ENCODE measurements around the gene ANKRD45.
"Not testable (repeated sequence)": the region's sequence is repeated elsewhere in the genome, so short reads cannot be mapped to it uniquely, and the experiment has no call there.

Gene ANKRD45

DNA sequence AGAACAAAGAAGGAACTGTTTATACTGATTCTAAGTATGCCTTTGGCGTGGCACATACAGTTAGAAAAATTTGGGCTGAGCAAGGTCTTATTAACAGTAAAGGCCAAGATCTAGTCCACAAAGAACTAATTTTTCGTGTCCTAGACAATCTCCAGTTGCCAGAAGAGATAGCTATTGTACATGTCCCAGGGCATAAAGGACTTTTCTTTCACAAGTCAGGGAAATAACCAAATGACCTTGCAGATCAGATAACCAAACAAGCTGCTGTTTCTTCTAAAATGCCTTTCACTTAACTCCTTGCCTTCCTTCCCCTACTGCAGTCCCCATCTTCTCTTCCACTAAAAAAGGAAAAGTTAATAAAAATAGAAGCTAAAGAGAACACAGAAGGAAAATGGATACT, 30.5 kb downstream of the ANKRD45 start:
- DNase-seq = no peak

- no peak for DNase-seq
These were observed 31.3 kb downstream of the ANKRD45 start for GRCh38 chr1:173638043-173639021.

DNA sequence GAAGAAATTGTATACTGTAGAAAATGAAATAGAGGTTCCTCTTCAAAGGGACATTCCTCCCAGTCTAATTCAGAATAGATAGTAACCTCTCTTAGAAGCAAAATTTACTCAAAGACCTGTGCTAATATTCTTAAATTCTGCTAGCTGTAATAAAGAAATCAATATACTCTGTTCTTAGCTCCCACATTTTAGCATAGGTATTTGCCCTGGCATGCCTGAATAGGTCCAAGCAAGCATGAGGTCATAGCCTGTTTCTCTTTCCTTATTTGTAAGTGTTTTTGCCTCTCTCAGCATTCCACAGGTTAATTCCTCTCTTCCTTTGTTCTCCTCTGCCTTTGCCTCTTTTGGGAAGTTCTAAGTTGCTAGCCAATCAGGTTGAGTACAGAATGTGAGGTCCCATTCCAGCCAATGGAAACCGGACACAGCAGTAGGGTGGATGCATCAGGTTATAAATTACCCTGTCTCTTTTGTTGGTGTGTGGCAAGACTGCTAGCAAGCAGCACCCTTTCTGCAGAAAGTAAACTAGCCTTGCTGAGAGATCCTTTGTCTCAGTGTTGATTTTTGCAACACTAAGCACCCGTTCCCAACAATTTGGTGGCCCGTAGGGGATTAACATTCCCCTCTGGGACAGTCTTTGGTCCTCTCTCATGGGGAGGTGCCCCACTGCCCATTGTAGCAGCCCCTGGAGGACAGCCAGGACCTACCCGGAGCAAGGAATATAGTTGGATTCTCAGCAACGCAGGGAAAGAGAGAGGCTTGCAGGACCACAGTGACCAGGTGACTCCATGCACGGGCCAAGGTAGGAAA, 32.2 kb downstream of the ANKRD45 start:
- not testable (repeated sequence) for DNase-seq

GRCh38 chr1:173635116-173635515, 34.5 kb downstream of the ANKRD45 start, which contains the start of gene TEX50:
Gene TEX50, plus strand, starts transcription at chr1:173635338. Its CDS starts 184 bp downstream, at chr1:173635522.
- no peak for DNase-seq

DNA sequence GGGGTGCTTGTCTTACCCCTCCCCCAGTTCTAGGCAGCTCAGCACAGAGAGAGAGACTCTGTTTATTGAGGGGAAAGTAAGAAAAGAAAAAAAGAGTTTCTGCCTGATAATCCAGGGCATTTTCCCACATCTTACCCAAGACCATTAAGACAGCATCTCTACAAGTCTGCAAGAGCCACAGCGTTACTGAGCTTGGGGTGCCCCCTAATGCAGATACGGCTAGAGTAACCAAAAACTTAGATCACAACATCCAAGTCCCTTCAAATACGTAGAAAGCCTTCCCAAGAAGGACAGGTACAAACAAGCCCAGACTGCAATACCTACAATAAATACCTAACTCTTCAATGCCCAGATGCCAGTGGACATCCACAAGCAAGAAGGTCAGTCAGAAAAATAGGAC, 40.8 kb downstream of the ANKRD45 start:
- no peak for DNase-seq

DNA sequence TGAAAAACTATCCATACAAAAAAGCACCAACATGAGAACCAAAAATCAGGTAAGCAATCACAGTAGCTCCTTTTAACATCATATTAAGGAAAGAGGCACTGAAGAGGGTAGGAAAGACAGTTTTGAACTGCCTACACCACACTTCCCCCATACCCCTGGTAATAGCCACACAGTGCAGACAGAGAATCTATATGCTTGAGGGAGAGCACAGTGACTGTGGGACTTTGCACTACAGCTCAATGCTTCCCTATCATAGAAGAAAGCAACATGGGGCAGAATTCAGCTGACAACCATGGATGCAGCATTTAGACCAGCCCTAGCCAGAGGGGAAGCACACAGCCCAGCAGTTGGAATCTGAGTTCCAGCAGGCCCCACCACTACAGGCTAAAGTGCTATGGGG, 42.4 kb downstream of the ANKRD45 start:
- no peak for DNase-seq

GRCh38 chr1:173616859-173617258, 52.8 kb downstream of the ANKRD45 start:
- DNase-seq = no peak

DNA sequence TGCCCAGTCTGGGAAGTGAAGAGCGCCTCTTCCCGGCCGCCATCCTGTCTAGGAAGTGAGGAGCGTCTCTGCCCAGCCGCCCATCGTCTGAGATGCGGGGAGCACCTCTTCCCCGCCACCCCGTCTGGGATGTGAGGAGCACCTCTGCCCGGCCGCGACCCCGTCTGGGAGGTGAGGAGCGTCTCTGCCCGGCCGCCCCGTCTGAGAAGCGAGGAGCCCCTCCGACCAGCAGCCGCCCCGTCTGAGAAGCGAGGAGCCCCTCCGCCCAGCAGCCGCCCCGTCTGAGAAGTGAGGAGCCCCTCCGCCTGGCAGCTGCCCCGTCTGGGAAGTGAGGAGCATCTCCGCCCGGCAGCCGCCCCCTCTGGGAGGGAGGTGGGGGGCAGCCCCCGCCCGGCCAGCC, 56.6 kb downstream of the ANKRD45 start:
- DNase-seq = not testable (repeated sequence)

GRCh38 chr1:173608503-173609216, 61.0 kb downstream of the ANKRD45 start:
- no peak for DNase-seq

DNA sequence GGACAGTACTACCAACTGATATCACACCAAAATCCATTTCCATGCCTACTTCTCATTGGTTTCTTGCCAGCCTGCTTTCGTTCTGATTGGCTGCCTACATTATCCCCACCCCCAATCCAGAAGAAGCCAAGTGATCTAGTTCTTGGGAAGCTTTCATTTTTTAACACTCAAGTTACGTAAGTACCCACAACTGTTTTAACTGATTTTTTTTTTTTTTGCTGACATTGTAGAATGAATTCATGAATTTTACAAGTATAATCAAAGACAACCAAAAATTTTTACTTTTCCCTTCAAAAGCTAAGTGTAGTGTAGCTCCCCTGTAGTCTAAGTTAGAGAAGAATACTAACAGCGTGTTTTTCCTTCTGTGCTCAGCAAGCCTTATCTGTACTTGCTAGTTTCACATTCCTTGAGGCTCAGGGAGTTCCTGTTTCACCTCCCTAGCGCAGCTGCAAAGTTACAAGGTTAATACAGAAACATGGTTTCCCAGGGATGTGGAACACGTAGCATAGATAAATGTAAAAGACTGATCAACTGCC, 66.5 kb downstream of the ANKRD45 start, which contains the start of gene SLC9C2:
TSS of gene SLC9C2 (minus strand) at position 17 of the 536 bp plus-strand sequence. CDS start 1,296 bp downstream, outside the sequence.
- DNase-seq = no peak

DNA sequence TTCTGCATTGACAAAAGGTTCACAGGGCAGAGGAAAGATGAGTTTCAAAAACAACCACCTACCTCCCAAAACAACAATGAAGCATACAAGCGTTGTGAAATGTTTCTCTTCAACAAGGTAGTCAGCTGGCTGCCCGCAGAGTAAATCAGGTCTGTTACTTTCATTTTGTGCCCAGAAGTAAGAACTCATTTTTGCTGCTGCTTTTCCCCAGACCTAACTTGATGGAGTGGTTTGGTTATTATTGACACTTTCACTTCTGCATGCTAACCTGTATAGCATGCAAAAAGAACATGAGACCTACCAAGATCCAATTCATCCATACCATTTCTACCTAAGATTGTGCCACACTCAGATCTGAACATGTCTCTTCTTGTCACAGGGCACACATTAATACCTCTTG, 68.1 kb downstream of the ANKRD45 start:
- no peak for DNase-seq

GRCh38 chr1:173596097-173596825, 73.4 kb downstream of the ANKRD45 start:
- DNase-seq = no peak

- DNase-seq = not testable (repeated sequence)
These were observed 78.5 kb downstream of the ANKRD45 start for GRCh38 chr1:173591138-173591537.

DNA sequence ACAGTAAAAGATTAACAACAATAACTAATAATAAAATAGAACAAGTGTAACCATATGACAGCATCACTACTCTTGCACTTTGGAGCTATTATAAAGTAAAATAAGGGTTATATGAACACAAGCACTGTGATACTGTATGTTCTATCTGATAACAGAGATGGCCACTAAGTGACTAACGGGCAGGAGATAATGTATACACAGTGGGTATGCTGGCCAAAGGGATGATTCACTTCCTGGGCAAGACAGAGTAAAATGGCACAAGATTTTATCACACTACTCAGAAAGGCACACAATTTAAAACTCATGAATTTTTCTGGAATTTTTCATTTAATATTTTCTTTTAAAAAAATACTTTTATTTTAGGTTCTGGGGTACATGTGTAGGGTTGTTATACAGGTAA, 79.1 kb downstream of the ANKRD45 start:
- no peak for DNase-seq

DNA sequence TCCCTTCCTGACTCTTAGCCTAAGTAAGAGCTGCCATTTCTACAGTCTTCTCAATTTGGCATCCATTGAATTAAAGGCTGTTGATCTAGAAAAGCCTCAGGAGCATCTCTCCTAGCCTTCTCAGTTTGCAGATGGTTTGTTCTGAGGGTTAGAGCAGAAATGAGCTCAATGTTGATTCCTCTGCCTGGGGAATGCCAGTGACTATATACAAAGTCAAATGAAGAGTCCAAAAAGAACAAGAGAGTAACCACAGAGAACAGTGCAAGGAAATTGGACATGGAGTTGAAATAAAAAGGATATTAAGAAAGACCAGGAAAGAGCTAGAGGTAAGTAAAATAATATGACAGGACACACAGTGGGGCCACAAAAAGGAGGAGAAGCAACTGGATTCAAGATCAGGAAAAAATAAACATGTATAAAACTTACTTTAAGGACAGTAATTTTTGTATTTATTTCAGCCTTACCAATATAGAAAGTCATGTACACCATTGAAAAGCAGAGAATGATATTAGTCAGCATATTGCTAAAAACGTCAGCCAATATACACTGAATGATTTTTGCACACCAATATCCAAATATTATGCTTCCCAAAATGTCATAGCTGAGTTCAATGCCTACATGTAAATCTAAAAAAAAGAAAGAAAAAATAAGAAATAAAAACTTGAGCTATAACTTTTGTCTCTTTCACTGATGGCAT, 88.1 kb downstream of the ANKRD45 start:
- no peak for DNase-seq

GRCh38 chr1:173580658-173581057, 89.0 kb downstream of the ANKRD45 start:
- no peak for DNase-seq

- DNase-seq = no peak
These were observed 89.6 kb downstream of the ANKRD45 start for GRCh38 chr1:173580071-173580470.

DNA sequence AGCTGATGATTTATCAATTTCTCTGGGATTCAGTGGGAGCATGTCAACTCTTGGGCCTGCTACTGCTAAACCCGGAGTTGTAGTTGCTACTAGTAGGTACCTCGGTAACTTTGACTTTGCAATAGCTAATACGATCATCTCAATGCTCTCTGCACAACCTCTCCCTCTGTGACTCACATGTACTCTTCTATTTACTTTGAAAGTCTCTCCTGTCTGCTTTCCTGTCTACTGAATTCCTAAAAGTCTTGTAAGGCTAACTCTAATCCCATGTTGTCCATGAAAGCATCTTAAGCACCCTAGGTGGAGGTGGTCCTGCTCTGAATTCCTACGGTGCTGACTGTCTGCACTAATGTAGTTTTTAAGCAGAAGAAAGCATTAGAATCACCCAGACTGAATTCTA, 96.1 kb downstream of the ANKRD45 start:
- DNase-seq = no peak

- DNase-seq = no peak
These were observed 97.3 kb downstream of the ANKRD45 start for GRCh38 chr1:173572201-173572873.

DNA sequence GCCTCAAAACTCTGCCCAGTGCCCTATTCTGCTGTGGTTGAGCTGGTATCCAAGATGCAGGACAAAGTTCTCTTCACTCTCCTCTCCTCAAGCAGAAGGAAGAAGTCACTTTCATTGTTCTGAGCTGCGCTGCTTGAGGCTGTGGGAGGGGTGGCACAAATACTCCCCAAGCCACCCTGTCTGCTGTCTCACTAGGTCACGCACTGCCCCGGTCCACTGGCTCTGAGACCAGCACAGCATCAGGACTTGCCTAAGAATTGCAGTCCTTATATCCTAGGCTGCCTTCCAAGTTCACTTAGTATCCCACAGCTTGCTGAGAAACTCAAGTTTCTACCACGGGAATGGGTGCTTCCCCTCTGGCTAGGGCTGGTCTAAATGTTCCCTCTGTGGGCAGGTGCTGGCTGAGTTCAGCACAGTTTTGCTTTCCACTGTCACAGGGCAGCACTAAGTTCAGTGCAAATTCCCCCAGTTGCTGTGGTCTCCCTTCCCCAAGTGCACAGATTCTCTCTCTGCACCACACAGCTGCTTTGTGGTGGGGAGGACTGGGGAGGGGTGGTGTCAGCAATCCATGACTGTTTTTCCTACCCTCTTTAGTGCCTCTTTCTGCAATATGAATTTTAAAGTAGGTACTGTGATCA, 99.2 kb downstream of the ANKRD45 start:
- no peak for DNase-seq

Measured in GDM1 (cell line).